ENCODE data around the gene SRP68. TPM values are rescaled to one million over a fixed set of nuclear protein-coding genes. Genes with fewer than 3 reads are reported as not detected.

SRP68 gene
- polyA plus RNA-seq, 3 donors: 27.4 to 47.1 (median 42.1) TPM

DNA sequence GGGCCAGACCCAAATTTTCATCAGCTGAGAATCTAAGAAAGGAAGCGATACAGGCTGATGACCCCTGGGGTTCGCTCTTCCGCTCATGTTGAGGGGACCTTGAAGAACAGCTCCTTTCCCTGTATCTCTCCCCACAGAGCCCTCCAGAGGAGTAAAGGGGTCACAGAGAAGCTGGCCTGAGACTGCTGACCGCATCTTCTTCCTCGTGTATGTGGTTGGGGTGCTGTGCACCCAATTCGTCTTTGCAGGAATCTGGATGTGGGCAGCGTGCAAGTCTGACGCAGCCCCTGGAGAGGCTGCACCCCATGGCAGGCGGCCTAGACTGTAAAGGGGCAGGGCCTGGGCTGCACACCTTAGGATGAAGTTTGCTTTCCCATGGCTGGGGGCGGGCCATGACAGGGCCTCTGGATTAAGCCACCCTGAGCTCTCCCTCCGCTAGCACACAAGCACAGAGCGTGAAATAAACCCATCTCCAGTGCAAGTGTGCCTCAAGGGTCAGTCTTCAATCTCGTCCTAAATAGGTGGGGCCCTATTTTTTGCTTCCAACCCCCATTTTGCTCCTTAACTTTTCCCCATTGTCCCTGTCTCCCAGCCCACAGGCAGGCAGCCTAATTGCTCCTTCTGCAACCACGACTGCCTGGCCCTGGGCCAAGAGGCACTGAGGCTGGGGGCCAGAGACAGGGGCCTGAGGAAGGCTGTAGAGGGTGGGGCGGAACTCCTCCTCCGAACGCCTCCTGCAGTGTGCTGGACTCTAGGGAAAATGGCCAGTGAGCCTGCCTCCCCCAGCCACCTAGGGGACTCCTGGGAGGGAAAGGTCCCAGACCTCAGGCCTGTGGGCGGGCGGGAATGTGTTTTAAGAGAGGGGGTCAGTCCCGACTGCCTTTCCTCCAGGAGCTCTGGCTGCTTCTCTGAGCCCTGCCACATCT, 10.3 kb upstream of the SRP68 start:
- TF ChIP-seq, protein P1, sequence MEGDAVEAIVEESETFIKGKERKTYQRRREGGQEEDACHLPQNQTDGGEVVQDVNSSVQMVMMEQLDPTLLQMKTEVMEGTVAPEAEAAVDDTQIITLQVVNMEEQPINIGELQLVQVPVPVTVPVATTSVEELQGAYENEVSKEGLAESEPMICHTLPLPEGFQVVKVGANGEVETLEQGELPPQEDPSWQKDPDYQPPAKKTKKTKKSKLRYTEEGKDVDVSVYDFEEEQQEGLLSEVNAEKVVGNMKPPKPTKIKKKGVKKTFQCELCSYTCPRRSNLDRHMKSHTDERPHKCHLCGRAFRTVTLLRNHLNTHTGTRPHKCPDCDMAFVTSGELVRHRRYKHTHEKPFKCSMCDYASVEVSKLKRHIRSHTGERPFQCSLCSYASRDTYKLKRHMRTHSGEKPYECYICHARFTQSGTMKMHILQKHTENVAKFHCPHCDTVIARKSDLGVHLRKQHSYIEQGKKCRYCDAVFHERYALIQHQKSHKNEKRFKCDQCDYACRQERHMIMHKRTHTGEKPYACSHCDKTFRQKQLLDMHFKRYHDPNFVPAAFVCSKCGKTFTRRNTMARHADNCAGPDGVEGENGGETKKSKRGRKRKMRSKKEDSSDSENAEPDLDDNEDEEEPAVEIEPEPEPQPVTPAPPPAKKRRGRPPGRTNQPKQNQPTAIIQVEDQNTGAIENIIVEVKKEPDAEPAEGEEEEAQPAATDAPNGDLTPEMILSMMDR (IDR thresholded peaks at IDR 0.05): no peak

DNA sequence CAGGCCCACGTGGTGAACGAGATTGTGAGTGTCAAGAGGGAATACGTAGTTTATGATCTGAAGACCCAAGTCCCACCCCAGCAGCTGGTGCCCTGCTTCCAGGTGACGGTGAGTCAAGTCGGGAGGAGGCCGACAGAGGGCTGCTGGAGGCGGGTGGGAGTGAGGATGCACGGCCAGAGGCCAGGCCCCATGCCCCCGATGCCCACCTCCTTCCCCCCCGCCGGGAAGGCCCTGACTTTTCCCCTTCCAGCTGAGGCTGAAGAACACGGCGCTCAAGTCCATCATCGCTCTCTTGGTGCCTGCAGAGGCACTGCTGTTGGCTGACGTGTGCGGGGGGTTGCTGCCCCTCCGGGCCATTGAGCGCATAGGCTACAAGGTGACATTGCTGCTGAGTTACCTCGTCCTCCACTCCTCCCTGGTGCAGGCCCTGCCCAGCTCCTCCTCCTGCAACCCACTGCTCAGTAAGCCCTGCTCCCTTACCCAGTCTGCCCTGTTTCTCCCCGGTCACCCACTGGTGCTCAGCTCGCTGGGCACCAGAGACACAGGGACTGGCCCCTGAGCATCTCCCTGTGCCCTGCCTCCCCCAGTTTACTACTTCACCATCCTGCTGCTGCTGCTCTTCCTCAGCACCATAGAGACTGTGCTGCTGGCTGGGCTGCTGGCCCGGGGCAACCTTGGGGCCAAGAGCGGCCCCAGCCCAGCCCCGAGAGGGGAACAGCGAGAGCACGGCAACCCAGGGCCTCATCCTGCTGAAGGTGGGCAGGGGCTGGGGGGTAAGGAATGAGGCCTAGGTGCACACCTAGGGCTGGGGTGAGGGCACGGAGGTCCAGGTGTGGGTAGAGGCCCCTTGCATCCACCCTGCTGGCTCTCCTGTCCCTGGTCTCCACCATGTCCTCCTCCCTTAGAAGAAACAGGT, 9.2 kb upstream of the SRP68 start:
- TF ChIP-seq, protein P1 (IDR thresholded peaks at IDR 0.05): no peak
- no peak overlapping the region for H3K4me3 ChIP-seq (replicated peaks in 1 of 3; ENCODE audit: low read depth in 2 of 3, low read length in 3 of 3)
- DNase-seq: no peak
- Mint-ChIP-seq H3K36me3 (peaks cover 43 to 50% of the 10 kb centered on the region in 2 donors), H3K27ac (peak overlapping the region in 1 of 7 donors; percentile 36), H3K9me3 (peaks cover 3 to 13% (median 4%) of the 10 kb centered on the region in 7 donors), H3K27me3 (ENCODE audit: low read depth in 3 of 3) (peaks cover 41 to 46% (median 43%) of the 10 kb centered on the region in 3 donors), H3K4me1 (peaks cover 21% of the 10 kb centered on the region), H3K4me3 (no peak overlapping the region)
- peaks cover 0 to 12% of the 10 kb centered on the region in 2 donors for H3K9me3 ChIP-seq (replicated peaks in 1 of 2; ENCODE audit: control insufficient read depth in 1 of 2, insufficient read depth in 1 of 2, low read length in 2 of 2)
- H2AFZ ChIP-seq (ENCODE audit: insufficient read depth, low read depth, low read length, poor library complexity, severe bottlenecking): no peak overlapping the region
- no peak overlapping the region for H3K9ac ChIP-seq (ENCODE audit: insufficient read depth, low read length, poor library complexity, severe bottlenecking)
- no peak overlapping the region for H3K27ac ChIP-seq (ENCODE audit: low read depth in 1 of 2, low read length in 2 of 2)
- WGBS (ENCODE audit: insufficient coverage): 95% methylated on average over 14 of the region's 27 CpGs
- H3K27me3 ChIP-seq (ENCODE audit: control insufficient read depth in 2 of 2, insufficient read depth in 2 of 2, low read length in 2 of 2): peaks cover 12 to 43% of the 10 kb centered on the region in 2 donors
- H4K20me1 ChIP-seq (ENCODE audit: insufficient read depth, low read length): no peaks in the 10 kb centered on the region
- intact Hi-C loops (cut with micrococcal nuclease): no loop called here
- H3K79me2 ChIP-seq (ENCODE audit: insufficient read depth, low read length): no peaks in the 10 kb centered on the region
- H3K4me1 ChIP-seq (ENCODE audit: control insufficient read depth in 1 of 2, insufficient read depth in 2 of 2, low read length in 2 of 2): peaks cover 17 to 26% of the 10 kb centered on the region in 2 donors
- H3K4me2 ChIP-seq (replicated peaks; ENCODE audit: extremely low read depth, low read length, poor library complexity, severe bottlenecking): no peak overlapping the region
- peaks cover 41 to 47% of the 10 kb centered on the region in 2 donors for H3K36me3 ChIP-seq (replicated peaks in 1 of 2; ENCODE audit: control insufficient read depth in 1 of 2, insufficient read depth in 2 of 2, low read length in 2 of 2)

More for the DNA sequence above, 10.3 kb upstream of the SRP68 start:
- H3K27me3 Mint-ChIP-seq (ENCODE audit: low read depth in 3 of 3): peaks cover 30 to 36% (median 33%) of the 10 kb centered on the region in 3 donors
- Histone ChIP-seq H3K36me3 (replicated peaks in 1 of 2; ENCODE audit: control insufficient read depth in 1 of 2, insufficient read depth in 2 of 2, low read length in 2 of 2) (peaks cover 51 to 58% of the 10 kb centered on the region in 2 donors), H4K20me1 (ENCODE audit: insufficient read depth, low read length) (no peaks in the 10 kb centered on the region), H3K9ac (ENCODE audit: insufficient read depth, low read length, poor library complexity, severe bottlenecking) (no peak overlapping the region), H3K27ac (ENCODE audit: low read depth in 1 of 2, low read length in 2 of 2) (no peak overlapping the region), H3K79me2 (ENCODE audit: insufficient read depth, low read length) (no peaks in the 10 kb centered on the region), H3K4me3 (replicated peaks in 1 of 3; ENCODE audit: low read depth in 2 of 3, low read length in 3 of 3) (no peak overlapping the region), H3K4me1 (ENCODE audit: control insufficient read depth in 1 of 2, insufficient read depth in 2 of 2, low read length in 2 of 2) (peaks cover 8 to 15% of the 10 kb centered on the region in 2 donors), H3K27me3 (ENCODE audit: control insufficient read depth in 2 of 2, insufficient read depth in 2 of 2, low read length in 2 of 2) (peaks cover 2 to 33% of the 10 kb centered on the region in 2 donors), H3K4me2 (replicated peaks; ENCODE audit: extremely low read depth, low read length, poor library complexity, severe bottlenecking) (no peak overlapping the region), H3K9me3 (replicated peaks in 1 of 2; ENCODE audit: control insufficient read depth in 1 of 2, insufficient read depth in 1 of 2, low read length in 2 of 2) (peaks cover 0 to 3% of the 10 kb centered on the region in 2 donors), H2AFZ (ENCODE audit: insufficient read depth, low read depth, low read length, poor library complexity, severe bottlenecking) (no peak overlapping the region)
- no peak overlapping the region for H3K4me3 Mint-ChIP-seq
- no peak for DNase-seq
- peaks cover 0 to 6% (median 0%) of the 10 kb centered on the region in 7 donors for H3K9me3 Mint-ChIP-seq
- H3K4me1 Mint-ChIP-seq: peaks cover 11% of the 10 kb centered on the region
- H3K36me3 Mint-ChIP-seq: peaks cover 50 to 57% of the 10 kb centered on the region in 2 donors
- intact Hi-C loops (cut with micrococcal nuclease): no loop called here
- H3K27ac Mint-ChIP-seq: peak overlapping the region in 1 of 7 donors; percentile 36
- WGBS (ENCODE audit: insufficient coverage): 93% methylated on average over 16 of the region's 20 CpGs
